Measurements from ENCODE around the gene OPN1SW.

Gene OPN1SW

DNA sequence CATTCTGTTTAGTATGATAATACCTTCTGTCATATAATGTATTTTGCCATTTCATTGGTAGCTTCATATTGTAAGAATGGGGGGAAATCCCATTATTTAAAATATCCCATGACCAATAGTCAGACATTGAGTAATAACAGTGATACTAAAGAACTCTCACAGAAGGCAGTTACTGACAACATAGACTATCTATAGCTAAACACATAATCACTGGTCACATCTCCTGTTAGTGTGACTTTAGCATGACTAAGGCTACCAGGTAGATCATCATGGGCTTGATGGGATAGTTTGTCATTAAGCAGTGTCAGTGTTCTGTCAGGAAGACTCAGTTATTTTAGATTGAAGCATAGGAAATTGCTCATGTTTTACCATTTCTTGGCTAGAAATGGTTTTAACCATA, 16.4 kb downstream of the OPN1SW start:
- TF ChIP-seq Cebpa-rat (IDR thresholded peaks at IDR 0.05), result no peak
- Histone ChIP-seq H3K9me3 (replicated peaks in 1 of 11) (no peaks in the 10 kb centered on the region), H3K4me3 (no peak overlapping the region), H3K36me3 (peaks cover 92 to 100% (median 100%) of the 10 kb centered on the region in 11 experiments), H3K4me2 (no peak overlapping the region), H4K20me1 (peaks cover 7 to 45% (median 20%) of the 10 kb centered on the region in 11 experiments; a peak in 16 of 22 replicates), H3K9ac (no peak overlapping the region), H3K4me1 (no peaks in the 10 kb centered on the region), H3K27ac (no peak overlapping the region), H3K27me3 (no peaks in the 10 kb centered on the region)

- no peak overlapping the region for H3K27ac ChIP-seq
- H4K20me1 ChIP-seq, result peaks cover 7 to 51% (median 20%) of the 10 kb centered on the region in 11 experiments; a peak in 17 of 22 replicates
- H3K4me1 ChIP-seq, result no peaks in the 10 kb centered on the region
- no peaks in the 10 kb centered on the region for H3K9me3 ChIP-seq (replicated peaks in 1 of 11)
- H3K36me3 ChIP-seq, result peaks cover 92 to 100% (median 100%) of the 10 kb centered on the region in 11 experiments
- no peak overlapping the region for H3K9ac ChIP-seq
- TF ChIP-seq Cebpa-rat (IDR thresholded peaks at IDR 0.05), result no peak
- H3K27me3 ChIP-seq, result no peaks in the 10 kb centered on the region
- no peak overlapping the region for H3K4me3 ChIP-seq
- no peak overlapping the region for H3K4me2 ChIP-seq
These were observed 17.0 kb downstream of the OPN1SW start for GRCh38 chr7:128758553-128758952.

- no peaks in the 10 kb centered on the region for H3K4me1 ChIP-seq
- H3K27ac ChIP-seq, result no peak overlapping the region
- peaks cover 15 to 62% (median 27%) of the 10 kb centered on the region in 11 experiments; a peak in 19 of 22 replicates for H4K20me1 ChIP-seq
- H3K9me3 ChIP-seq (replicated peaks in 1 of 11), result no peaks in the 10 kb centered on the region
- no peak overlapping the region for H3K4me2 ChIP-seq
- H3K9ac ChIP-seq, result no peak overlapping the region
- no peaks in the 10 kb centered on the region for H3K27me3 ChIP-seq
- H3K36me3 ChIP-seq, result peaks cover 92 to 100% (median 100%) of the 10 kb centered on the region in 11 experiments
- TF ChIP-seq Cebpa-rat (IDR thresholded peaks at IDR 0.05), result no peak
- no peak overlapping the region for H3K4me3 ChIP-seq
These were observed 18.4 kb downstream of the OPN1SW start for GRCh38 chr7:128757203-128757602.

- Histone ChIP-seq H3K9me3 (replicated peaks in 1 of 11) (no peaks in the 10 kb centered on the region), H3K27me3 (no peaks in the 10 kb centered on the region), H3K36me3 (peaks cover 92 to 100% (median 100%) of the 10 kb centered on the region in 11 experiments), H3K4me3 (no peak overlapping the region), H3K4me1 (no peaks in the 10 kb centered on the region), H3K27ac (no peak overlapping the region), H3K4me2 (no peak overlapping the region), H4K20me1 (peaks cover 20 to 71% (median 39%) of the 10 kb centered on the region in 11 experiments; a peak in 20 of 22 replicates), H3K9ac (no peak overlapping the region)
- TF ChIP-seq Cebpa-rat (IDR thresholded peaks at IDR 0.05), result no peak
These were observed 19.6 kb downstream of the OPN1SW start for GRCh38 chr7:128755819-128756476.

DNA sequence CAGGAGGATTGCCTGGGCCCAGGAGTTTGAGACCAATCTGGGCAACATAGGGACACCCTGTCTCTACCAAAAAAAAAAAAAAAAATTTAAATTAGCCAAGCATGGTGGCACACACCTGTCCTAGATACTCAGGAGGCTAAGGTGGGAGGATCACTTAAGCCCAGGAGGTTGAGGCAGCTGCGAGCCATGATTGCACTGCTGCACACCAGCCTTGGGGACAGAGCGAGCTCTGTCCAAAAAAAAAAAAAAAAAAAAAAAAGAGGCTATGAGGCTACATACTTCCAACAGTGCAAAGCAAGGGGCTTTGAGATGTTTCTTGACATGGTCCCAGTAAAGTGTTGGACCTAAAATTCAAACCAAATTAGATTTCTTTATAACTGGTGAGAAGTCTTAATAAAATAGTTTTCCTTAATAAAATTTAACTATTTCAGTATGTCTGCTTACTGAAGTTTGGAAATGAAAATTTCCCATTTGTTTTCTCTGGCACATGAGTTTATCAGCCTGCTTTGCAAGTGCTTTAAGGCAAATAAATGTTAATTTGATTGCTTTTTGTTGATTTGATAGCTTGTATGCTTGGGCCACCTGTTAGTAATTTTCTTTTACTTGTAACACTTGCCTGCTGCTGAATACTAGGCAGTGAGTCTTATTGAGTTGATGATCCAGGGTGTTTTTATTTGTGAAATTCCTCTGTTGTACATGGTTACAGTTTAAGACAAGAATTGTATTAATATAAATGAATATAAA, 20.3 kb downstream of the OPN1SW start:
- H4K20me1 ChIP-seq, result peaks cover 20 to 78% (median 45%) of the 10 kb centered on the region in 11 experiments; a peak in 20 of 22 replicates
- H3K4me3 ChIP-seq, result no peak overlapping the region
- H3K4me1 ChIP-seq, result no peaks in the 10 kb centered on the region
- H3K9me3 ChIP-seq (replicated peaks in 1 of 11), result no peaks in the 10 kb centered on the region
- peaks cover 92 to 100% (median 100%) of the 10 kb centered on the region in 11 experiments for H3K36me3 ChIP-seq
- H3K27ac ChIP-seq, result no peak overlapping the region
- H3K4me2 ChIP-seq, result no peak overlapping the region
- H3K9ac ChIP-seq, result no peak overlapping the region
- TF ChIP-seq Cebpa-rat (IDR thresholded peaks at IDR 0.05), result no peak
- H3K27me3 ChIP-seq, result no peaks in the 10 kb centered on the region

DNA sequence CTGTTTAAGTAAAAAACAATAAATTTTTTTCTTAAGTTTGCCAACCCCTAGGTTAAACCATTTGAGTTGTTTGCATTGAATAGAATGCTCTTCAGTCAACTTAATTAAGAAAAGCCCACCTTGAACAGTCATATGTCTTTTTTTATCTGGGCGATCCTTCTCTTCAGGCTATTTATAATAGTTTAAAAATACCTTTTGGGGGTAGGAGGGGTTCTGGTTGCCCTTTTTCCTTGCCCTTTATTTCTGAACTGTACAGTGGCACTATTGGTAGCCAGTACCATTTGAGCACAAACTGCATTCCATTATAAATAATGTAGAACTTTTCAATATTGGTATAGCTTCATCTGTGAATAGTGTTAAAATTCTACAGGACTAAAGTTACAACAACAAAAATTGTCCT, 23.3 kb downstream of the OPN1SW start:
- H4K20me1 ChIP-seq, result peaks cover 23 to 97% (median 73%) of the 10 kb centered on the region in 11 experiments; a peak in 20 of 22 replicates
- H3K4me1 ChIP-seq, result no peaks in the 10 kb centered on the region
- no peak for TF ChIP-seq Cebpa-rat (IDR thresholded peaks at IDR 0.05)
- H3K4me3 ChIP-seq, result no peak overlapping the region
- no peak overlapping the region for H3K9ac ChIP-seq
- no peaks in the 10 kb centered on the region for H3K9me3 ChIP-seq (replicated peaks in 1 of 11)
- H3K27me3 ChIP-seq, result no peaks in the 10 kb centered on the region
- H3K4me2 ChIP-seq, result no peak overlapping the region
- no peak overlapping the region for H3K27ac ChIP-seq
- H3K36me3 ChIP-seq, result peaks cover 95 to 100% (median 99%) of the 10 kb centered on the region in 11 experiments

GRCh38 chr7:128747327-128748079, 28.1 kb downstream of the OPN1SW start:
- TF ChIP-seq Cebpa-rat (IDR thresholded peaks at IDR 0.05), result no peak
- H3K9ac ChIP-seq, result no peak overlapping the region
- peaks cover 70 to 99% (median 83%) of the 10 kb centered on the region in 11 experiments for H3K36me3 ChIP-seq
- H3K27ac ChIP-seq, result no peak overlapping the region
- no peaks in the 10 kb centered on the region for H3K27me3 ChIP-seq
- no peaks in the 10 kb centered on the region for H3K9me3 ChIP-seq (replicated peaks in 1 of 11)
- H3K4me2 ChIP-seq, result no peak overlapping the region
- H3K4me1 ChIP-seq, result peaks cover 0 to 28% (median 2%) of the 10 kb centered on the region in 10 experiments; a peak in 8 of 20 replicates
- no peak overlapping the region for H3K4me3 ChIP-seq
- H4K20me1 ChIP-seq, result peaks cover 48 to 100% (median 80%) of the 10 kb centered on the region in 11 experiments; a peak in 20 of 22 replicates

DNA sequence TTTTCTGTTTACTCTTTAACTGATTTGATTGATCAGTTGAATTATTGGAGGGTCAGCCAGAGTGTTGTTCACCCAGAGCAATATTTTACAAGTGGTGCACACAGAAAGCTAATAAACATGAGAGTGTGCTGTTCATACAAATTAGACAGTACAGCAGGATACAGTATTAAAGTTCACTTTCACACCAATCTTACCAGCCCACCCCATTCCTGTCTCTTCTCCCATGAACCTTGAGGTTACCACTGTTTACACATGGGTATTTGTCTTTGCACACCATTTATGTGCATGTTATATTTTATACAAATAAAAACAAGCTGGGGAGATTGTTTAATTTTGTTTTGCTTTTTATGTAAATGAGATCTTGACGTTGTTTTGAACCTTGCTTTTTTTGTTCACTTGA, 29.9 kb downstream of the OPN1SW start:
- Histone ChIP-seq H3K27me3 (no peaks in the 10 kb centered on the region), H3K4me1 (peaks cover 9 to 46% (median 14%) of the 10 kb centered on the region in 10 experiments), H3K36me3 (peaks cover 52 to 87% (median 67%) of the 10 kb centered on the region in 11 experiments), H3K9ac (no peak overlapping the region), H3K27ac (no peak overlapping the region), H3K9me3 (replicated peaks in 1 of 11) (no peaks in the 10 kb centered on the region), H3K4me2 (no peak overlapping the region), H3K4me3 (no peak overlapping the region), H4K20me1 (peaks cover 62 to 100% (median 84%) of the 10 kb centered on the region in 11 experiments; a peak in 20 of 22 replicates)
- TF ChIP-seq Cebpa-rat (IDR thresholded peaks at IDR 0.05), result no peak

All from BLaER1 treated with 17β-estradiol and CSF1 and Interleukin-3, amounts not matched to agents 10 nM and 100 nM (cell line).